K562 (cell line): ENCODE data around the gene ABCA4. TPM values are rescaled to one million over a fixed set of nuclear protein-coding genes. Genes with fewer than 3 reads are reported as not detected.

Experiments used
- BRF1 ChIP-seq: IDR thresholded peaks from 3 replicates; pipeline ENCODE4 v1.6.1; 2011; ENCODE audit warnings: borderline replicate concordance, mild to moderate bottlenecking; ENCODE audit not compliant: insufficient read length; ENCODE audit errors: extremely low read depth
- DMBX1 ChIP-seq: fragments of 250-450 bp; sonication (Bioruptor Pico); IDR thresholded peaks from 2 replicates; pipeline ENCODE4 v1.8.0; 2022; ENCODE audit warnings: inconsistent platforms, mild to moderate bottlenecking, moderate library complexity, borderline replicate concordance
- HOMEZ ChIP-seq: fragments of 250-450 bp; sonication (Bioruptor Pico); IDR thresholded peaks from 2 replicates; pipeline ENCODE4 v1.4.0; 2020; ENCODE audit warnings: mild to moderate bottlenecking, moderate library complexity
- JUN ChIP-seq, 2 experiments: sonication (generic) in 1 of 2; formaldehyde crosslinking in 1 of 2; IDR thresholded peaks; 2 replicates each; pipeline versions ENCODE4 v1.6.1 to v1.8.0; 2012 to 2022; ENCODE audit warnings: borderline replicate concordance in 2 of 2, mild to moderate bottlenecking in 2 of 2, improper control_type of control experiment in 1 of 2, low read depth in 1 of 2, low read length in 1 of 2, missing genetic modification reagents in 1 of 2
- ZFP36 ChIP-seq: fragments of 150-350 bp; IDR thresholded peaks from 2 replicates; pipeline ENCODE4 v1.6.1; 2018; ENCODE audit warnings: low read length, low read depth; ENCODE audit not compliant: partially characterized antibody
- ZNF408 ChIP-seq: fragments of 250-450 bp; sonication (Bioruptor Pico); IDR thresholded peaks from 2 replicates; pipeline ENCODE4 v1.4.0; 2020; ENCODE audit warnings: low read depth, mild to moderate bottlenecking, moderate library complexity
- ZNF609 ChIP-seq: sonication (generic); formaldehyde crosslinking; IDR thresholded peaks from 2 replicates; pipeline ENCODE4 v1.8.1; 2023; ENCODE audit warnings: missing genetic modification reagents, mild to moderate bottlenecking, borderline replicate concordance
- polyA plus RNA-seq, 8 experiments: library from polyadenylated mRNA; depleted of rRNA in 4 of 8; stranded (reverse) in 5 of 8; unstranded in 3 of 8; fragments of >200 nt; fragmentation: Nextera tagmentation in 2 of 8; fragmentation: Illumina TruSeq in 1 of 8; extraction: Ambion mirVana in 2 of 8; extraction: Trizol in 1 of 8; gene quantifications; 2 replicates each; pipeline versions ENCODE4 v1.2.1 to v1.2.3, GENCODE V29; 2011 to 2014; ENCODE audit warnings: inconsistent platforms in 1 of 8, missing spikeins in 1 of 8
- total RNA-seq, 7 experiments: library from RNA; depleted of rRNA in 6 of 7; stranded (reverse); fragments of >200 nt in 6 of 7; fragmentation: Illumina TruSeq in 2 of 7; extraction: Trizol in 2 of 7; gene quantifications; 2 replicates each; pipeline versions ENCODE4 v1.2.1 to v1.2.3, GENCODE V29; 2011 to 2021; ENCODE audit warnings: low replicate concordance in 1 of 7

The ABCA4 gene
- total and polyA plus RNA-seq, 9 of the 15 experiments (the other 6 are each of a cell fraction or from before 2014, with no cell fraction given), result 0.01 to 0.04 TPM; not detected in 7

- TF ChIP-seq ZNF609 (CRISPR knock-in tag) (no peak), ZNF408 (CRISPR knock-in tag) (no peak), DMBX1 (CRISPR knock-in tag) (no peak), JUN (IDR thresholded peaks at IDR 0.05; ENCODE audit: borderline replicate concordance, low read depth, low read length) (no peak), JUN (CRISPR knock-in tag; IDR thresholded peaks at IDR 0.05; ENCODE audit: borderline replicate concordance) (no peak), HOMEZ (no peak), ZFP36 (no peak), BRF1 (no peak)
Observed at GRCh38 chr1:94044891-94045290, 76.1 kb downstream of the ABCA4 start (continued).
